HL-60 (cell line): Measurements from ENCODE around the gene PGBD5.

Source experiments
- CTCF ChIP-seq: IDR thresholded peaks from one replicate; pipeline ENCODE4 v1.5.1; 2011; ENCODE audit warnings: low read length, control low read depth, inconsistent platforms; ENCODE audit not compliant: insufficient read depth
- POLR2AphosphoS5 ChIP-seq: IDR thresholded peaks from 2 replicates; pipeline ENCODE4 v1.6.1; 2012; ENCODE audit warnings: low read depth

DNA sequence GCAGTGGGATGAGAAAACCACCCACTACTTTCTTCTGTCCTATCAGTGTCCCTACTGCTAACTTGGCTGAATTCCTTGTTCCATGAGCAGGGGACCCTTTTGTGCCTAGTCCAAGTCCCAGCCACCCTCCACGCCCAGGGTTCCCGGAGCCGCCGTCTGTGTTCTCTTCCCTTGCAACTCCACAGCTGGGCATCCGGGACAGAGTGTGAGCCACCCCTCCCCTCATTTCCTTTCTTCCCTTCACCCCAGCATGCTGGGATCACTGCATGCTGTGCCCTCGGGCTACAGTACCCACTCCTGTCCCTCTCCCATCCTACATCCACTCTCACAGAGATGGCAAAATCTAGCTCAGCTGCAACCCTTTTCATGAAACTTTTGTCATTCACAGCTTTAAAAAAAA lies 44.5 kb downstream of the PGBD5 start:
- TF ChIP-seq CTCF (no peak), POLR2AphosphoS5 (no peak)
